ENCODE measurements around the gene DHX30. TPM values are rescaled to one million over a fixed set of nuclear protein-coding genes. Genes with fewer than 3 reads are reported as not detected.

DHX30 gene
- total and polyA plus RNA-seq, 2 of the 8 experiments (the other 6 are each of a cell fraction or from before 2014, with no cell fraction given) = 82.4 to 97.9 TPM

DNA sequence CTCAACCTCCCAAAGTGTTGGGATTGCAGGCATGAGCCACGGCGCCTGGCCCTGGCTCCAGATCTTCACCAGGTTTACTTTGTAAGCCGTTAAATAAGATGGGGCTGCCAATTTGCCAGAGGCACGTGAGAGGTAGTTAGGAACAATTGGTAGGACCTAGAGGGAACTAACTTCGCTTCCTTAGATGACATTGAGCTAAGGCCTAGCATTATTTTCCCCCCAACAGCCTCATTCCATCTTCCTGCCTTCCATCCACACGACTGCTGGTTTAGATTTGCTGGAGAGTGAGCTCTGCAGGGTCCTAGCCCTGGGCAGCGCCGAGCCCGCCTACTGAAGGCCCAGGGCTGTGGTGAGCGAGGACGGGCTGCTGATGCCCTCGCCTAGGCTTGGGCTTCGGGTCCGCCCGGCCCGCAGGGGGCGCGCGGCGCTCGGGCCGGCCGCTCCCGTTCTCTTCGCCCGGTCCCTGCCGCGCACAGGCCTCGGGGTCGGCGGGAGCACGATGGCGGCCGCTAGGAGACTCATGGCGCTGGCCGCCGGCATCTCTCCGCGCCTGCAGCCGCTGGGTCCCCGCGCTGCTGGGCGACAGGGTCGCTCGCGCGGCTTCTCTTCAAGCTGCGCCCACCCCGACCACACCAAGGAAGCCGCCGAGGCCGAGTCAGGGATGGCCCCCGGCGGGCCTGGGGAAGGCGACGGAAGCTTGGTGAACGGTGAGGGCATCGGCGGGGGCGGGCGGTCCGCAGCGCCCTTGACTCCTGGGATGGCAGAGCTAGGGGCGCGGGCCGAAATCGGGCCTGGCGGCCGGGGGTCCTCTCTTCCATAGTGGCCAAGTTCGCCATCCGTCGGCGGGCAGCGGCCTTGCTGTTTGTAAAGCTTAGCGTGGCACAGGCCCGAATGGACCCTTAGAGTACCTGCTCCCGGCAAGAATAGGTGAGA lies 21.9 kb downstream of the DHX30 start:
- Histone ChIP-seq H3K14ac (ENCODE audit: insufficient read length) (no peak overlapping the region), H2BK5ac (ENCODE audit: low read depth, low read length) (peak overlapping the region; percentile 87), H3K79me2 (ENCODE audit: control insufficient read depth in 1 of 2, insufficient read depth in 2 of 2, low read length in 2 of 2) (peaks cover 8 to 27% of the 10 kb centered on the region in 2 experiments), H3K23me2 (ENCODE audit: low read depth, low read length) (peaks cover 7% of the 10 kb centered on the region), H4K5ac (ENCODE audit: insufficient read length, low read depth, low read length) (peak overlapping the region; percentile 73), H4K91ac (replicated peaks; ENCODE audit: insufficient read length, low read length) (peak overlapping the region; percentile 84), H3K36me3 (ENCODE audit: control insufficient read depth in 2 of 4, insufficient read depth in 4 of 4, low read length in 3 of 4) (peaks cover 18 to 46% (median 25%) of the 10 kb centered on the region in 4 experiments), H2BK12ac (ENCODE audit: low read depth, low read length) (peak overlapping the region; percentile 68; the same call in 1 of the 2 replicates), H2BK15ac (ENCODE audit: low read length) (no peak overlapping the region), H3K9me3 (ENCODE audit: insufficient read depth in 2 of 2, low read depth in 1 of 2, low read length in 1 of 2) (no peaks in the 10 kb centered on the region), H4K8ac (ENCODE audit: extremely low read depth, insufficient read depth, low read length) (peak overlapping the region; percentile 98; the same call in 1 of the 2 replicates), H3K27me3 (replicated peaks in 1 of 4; ENCODE audit: control insufficient read depth in 3 of 4, extremely low read depth in 1 of 4, insufficient read depth in 3 of 4, low read length in 3 of 4) (no peaks in the 10 kb centered on the region), H2BK120ac (replicated peaks; ENCODE audit: low read depth, low read length) (peak overlapping the region; percentile 38), H4K20me1 (replicated peaks in 1 of 2; ENCODE audit: control insufficient read depth in 1 of 2, insufficient read depth in 2 of 2, low read length in 2 of 2) (peaks cover 0 to 4% of the 10 kb centered on the region in 2 experiments), H3K23ac (ENCODE audit: insufficient read length) (no peak overlapping the region), H3K4me2 (ENCODE audit: insufficient read depth in 1 of 2, low read depth in 2 of 2, low read length in 2 of 2) (peak overlapping the region; percentile 78 to 100), H3K79me1 (ENCODE audit: low read depth, low read length) (peaks cover 5% of the 10 kb centered on the region), H3K4ac (replicated peaks; ENCODE audit: insufficient read length, low read depth, low read length) (peak overlapping the region; percentile 99), H3K4me3 (ENCODE audit: extremely low read depth in 1 of 4, insufficient read depth in 2 of 4, low read depth in 3 of 4, low read length in 4 of 4) (peak overlapping the region; percentile 80 to 99 (median 86)), H2BK20ac (ENCODE audit: low read length) (no peak overlapping the region), H3K56ac (replicated peaks; ENCODE audit: insufficient read length, low read depth, low read length) (peak overlapping the region; percentile 77), H3K27ac (ENCODE audit: low read depth, low read length) (peak overlapping the region; percentile 79), H2AK5ac (ENCODE audit: low read depth, low read length) (no peak overlapping the region), H3K9ac (replicated peaks in 1 of 4; ENCODE audit: extremely low read depth in 1 of 4, low read depth in 3 of 4, low read length in 3 of 4) (peak overlapping the region; percentile 83 to 99 (median 92)), H2AFZ (ENCODE audit: low read length) (no peak overlapping the region), H3K18ac (ENCODE audit: extremely low read depth, low read length) (peak overlapping the region; percentile 13), H3K4me1 (replicated peaks in 1 of 4; ENCODE audit: control insufficient read depth in 3 of 4, insufficient read depth in 4 of 4, low read length in 3 of 4) (peaks cover 3 to 6% (median 4%) of the 10 kb centered on the region in 4 experiments; a peak in 5 of 7 replicates)
- CTCF ChIA-PET (ENCODE audit: partially characterized antibody) = interaction anchor here (0.6 to 2.9 kb wide), 25 partner anchors 9 to 538 kb away, joined by 3 to 37 read pairs (median 5); partner anchors contain the start of gene DHX30
- WGBS, 2 experiments (ENCODE audit: extremely low coverage in 1 of 2, insufficient coverage in 1 of 2, insufficient read length in 1 of 2, insufficient replicate concordance in 2 of 2, low coverage in 1 of 2, low lambda C conversion rate in 2 of 2, missing lambda C conversion rate in 1 of 2) = 6% methylated on average over 75 of the region's 77 CpGs; no CpG with 5 or more reads in 1 of the 2 experiments
- DNase-seq (ENCODE audit: low read depth in 1 of 2, low spot score in 2 of 2) (peak in 1 of 2 experiments; percentile 86), FAIRE-seq (no peak)
- POLR2A ChIA-PET (ENCODE audit: partially characterized antibody) = interaction anchor here (0.6 to 4.8 kb wide), 27 partner anchors 8 to 362 kb away, joined by 3 to 34 read pairs (median 5); partner anchors contain the start of gene SCAP
- TF ChIP-seq GABPA (IDR thresholded peaks at IDR 0.05; ENCODE audit: borderline replicate concordance, insufficient read depth, low read length) (peak; percentile 55; the same call in 1 of the 2 replicates), FOSL1 (IDR thresholded peaks at IDR 0.05; ENCODE audit: insufficient read depth, low read depth, low read length) (peak; percentile 84), USF2 (IDR thresholded peaks at IDR 0.05; ENCODE audit: low read length) (peak; percentile 9; the same call in 1 of the 2 replicates), EZH2 (IDR thresholded peaks at IDR 0.05; ENCODE audit: low read depth, low read length, severe bottlenecking) (no peak), TAF7 (optimal IDR thresholded peaks at IDR 0.05; ENCODE audit: borderline replicate concordance, low read depth, low read length) (peak; percentile 87), BACH1 (IDR thresholded peaks at IDR 0.05; ENCODE audit: low read length) (no peak), SIRT6 (IDR thresholded peaks at IDR 0.05; ENCODE audit: low read length) (no peak), ASH2L (IDR thresholded peaks at IDR 0.05; ENCODE audit: low read length) (peak; percentile 90), POLR2A (IDR thresholded peaks at IDR 0.05; ENCODE audit: control extremely low read depth in 1 of 2, low read depth in 2 of 2, low read length in 2 of 2) (peak; percentile 84 to 93)
